Activated T-cell treated with anti-CD3 and anti-CD28 coated beads for 24 hours (primary cell): ENCODE data around the gene ATP5MC3.
A peak's percentile ranks its signal among the peaks of the same experiment; 100 is the strongest.
"Not testable (repeated sequence)": the region's sequence is repeated elsewhere in the genome, so short reads cannot be mapped to it uniquely, and the experiment has no call there.

ENCODE experiments used
- DNase-seq: peaks from one replicate; pipeline ENCODE4 v3.0.0-alpha.2; 2020; ENCODE audit warnings: low read depth

Gene ATP5MC3

GRCh38 chr2:175181104-175181876 lies at the start of gene ATP5MC3:
Gene ATP5MC3 (minus strand): TSS chr2:175181710. CDS start chr2:175181393, 317 bp downstream.
- peak; percentile 90 for DNase-seq

- not testable (repeated sequence) for DNase-seq
Observed at GRCh38 chr2:175228601-175229000, 47.1 kb upstream of the ATP5MC3 start.

GRCh38 chr2:175228179-175228578 lies 46.7 kb upstream of the ATP5MC3 start:
- DNase-seq = no peak

GRCh38 chr2:175227393-175227792 lies 45.9 kb upstream of the ATP5MC3 start:
- DNase-seq = no peak

GRCh38 chr2:175220075-175220474 lies 38.6 kb upstream of the ATP5MC3 start:
- DNase-seq = no peak

GRCh38 chr2:175218551-175218950 lies 37.0 kb upstream of the ATP5MC3 start:
- no peak for DNase-seq

GRCh38 chr2:175207741-175208438 lies 26.4 kb upstream of the ATP5MC3 start:
- no peak for DNase-seq

GRCh38 chr2:175206866-175207265 lies 25.4 kb upstream of the ATP5MC3 start:
- DNase-seq = no peak

- no peak for DNase-seq
Observed at GRCh38 chr2:175205523-175205922, 24.0 kb upstream of the ATP5MC3 start.

GRCh38 chr2:175203621-175204496 lies 22.3 kb upstream of the ATP5MC3 start:
- DNase-seq = peak; percentile 23

- no peak for DNase-seq
Observed at GRCh38 chr2:175195012-175195411, 13.5 kb upstream of the ATP5MC3 start.

GRCh38 chr2:175188761-175189160 lies 7.3 kb upstream of the ATP5MC3 start:
- DNase-seq = no peak

GRCh38 chr2:175187378-175187777 lies 5.9 kb upstream of the ATP5MC3 start:
- no peak for DNase-seq

GRCh38 chr2:175183674-175184073 lies 2.2 kb upstream of the ATP5MC3 start:
- DNase-seq = no peak

GRCh38 chr2:175181877-175182308 lies 383 bp upstream of the ATP5MC3 start:
- DNase-seq = no peak

GRCh38 chr2:175180701-175181103 lies 808 bp downstream of the ATP5MC3 start:
- DNase-seq = peak; percentile 50

- no peak for DNase-seq
Observed at GRCh38 chr2:175176624-175177023, 4.9 kb downstream of the ATP5MC3 start.

GRCh38 chr2:175175896-175176295 lies 5.6 kb downstream of the ATP5MC3 start:
- no peak for DNase-seq

- DNase-seq = no peak
Observed at GRCh38 chr2:175175320-175175719, 6.2 kb downstream of the ATP5MC3 start.

- no peak for DNase-seq
Observed at GRCh38 chr2:175170659-175171304, 10.7 kb downstream of the ATP5MC3 start.

GRCh38 chr2:175169191-175169590 lies 12.3 kb downstream of the ATP5MC3 start:
- DNase-seq = no peak

GRCh38 chr2:175168564-175168945 lies 13.0 kb downstream of the ATP5MC3 start:
- DNase-seq = no peak
